PFSK-1 (cell line): ENCODE data around the gene CAPN5.

Source experiments
- POLR2AphosphoS5 ChIP-seq: IDR thresholded peaks from 2 replicates; pipeline ENCODE4 v1.6.1; 2012; ENCODE audit warnings: low read depth, mild to moderate bottlenecking, control low read depth, low read length, moderate library complexity
- REST ChIP-seq, 2 experiments: IDR thresholded peaks; 2 replicates each; pipeline versions ENCODE4 v1.6.1 to v1.8.0; 2011 to 2012; ENCODE audit warnings: low read depth in 2 of 2, low read length in 2 of 2, control low read depth in 1 of 2, inconsistent platforms in 1 of 2, mild to moderate bottlenecking in 1 of 2, moderate library complexity in 1 of 2; ENCODE audit not compliant: insufficient read depth in 1 of 2

DNA sequence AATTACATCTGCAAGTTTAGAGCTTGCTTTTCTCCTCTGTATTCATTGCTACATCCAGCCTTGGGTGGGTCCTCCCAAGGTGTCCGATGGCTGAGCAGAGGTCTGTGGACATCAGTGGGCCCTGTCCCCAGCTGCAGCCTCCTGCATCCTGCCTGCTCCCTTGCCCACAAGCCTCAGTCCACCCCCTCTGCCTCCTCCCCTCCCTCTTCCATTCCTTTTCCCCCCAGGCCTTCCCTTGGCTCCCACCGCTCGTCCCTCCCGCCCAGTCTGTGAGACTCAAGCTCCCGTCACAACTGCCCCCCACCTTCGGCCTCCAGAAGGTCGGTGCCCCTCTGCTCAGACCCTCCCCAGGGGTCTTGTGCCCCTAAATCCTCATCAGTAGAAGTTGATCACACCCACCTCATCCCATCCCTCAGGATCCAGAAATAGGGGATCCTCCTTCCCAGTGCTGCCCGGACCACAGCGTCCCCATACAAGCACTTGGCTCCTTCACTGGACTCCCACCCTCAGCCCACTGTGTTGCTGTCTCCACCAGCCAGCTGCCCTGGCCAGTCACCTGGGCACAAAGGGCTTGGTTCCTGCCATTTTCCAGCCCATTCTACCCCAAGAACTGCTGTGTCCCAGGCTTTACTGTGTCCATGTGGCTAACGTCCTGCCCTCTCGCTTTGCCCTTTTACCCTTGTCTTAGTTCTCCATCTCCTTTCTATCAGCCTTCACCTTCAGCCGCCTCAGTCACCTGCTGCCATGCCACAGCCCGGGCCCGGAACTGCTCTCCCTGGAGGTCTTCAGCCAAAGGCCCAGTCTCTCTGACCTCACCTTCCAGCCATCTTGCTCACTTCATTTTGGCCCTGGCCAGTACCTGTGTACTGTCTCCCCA lies 33.6 kb downstream of the CAPN5 start:
- no peak for TF ChIP-seq REST (IDR thresholded peaks at IDR 0.05; ENCODE audit: insufficient read depth in 1 of 2, low read depth in 2 of 2, low read length in 2 of 2)
- TF ChIP-seq POLR2AphosphoS5 = no peak
